ENCODE results near the gene RCL1. TPM values are rescaled to one million over a fixed set of nuclear protein-coding genes. Genes with fewer than 3 reads are reported as not detected.

RCL1 gene
- total RNA-seq, 4 donors from 2014 or later, result 21.3 to 49.7 (median 37.7) TPM

DNA sequence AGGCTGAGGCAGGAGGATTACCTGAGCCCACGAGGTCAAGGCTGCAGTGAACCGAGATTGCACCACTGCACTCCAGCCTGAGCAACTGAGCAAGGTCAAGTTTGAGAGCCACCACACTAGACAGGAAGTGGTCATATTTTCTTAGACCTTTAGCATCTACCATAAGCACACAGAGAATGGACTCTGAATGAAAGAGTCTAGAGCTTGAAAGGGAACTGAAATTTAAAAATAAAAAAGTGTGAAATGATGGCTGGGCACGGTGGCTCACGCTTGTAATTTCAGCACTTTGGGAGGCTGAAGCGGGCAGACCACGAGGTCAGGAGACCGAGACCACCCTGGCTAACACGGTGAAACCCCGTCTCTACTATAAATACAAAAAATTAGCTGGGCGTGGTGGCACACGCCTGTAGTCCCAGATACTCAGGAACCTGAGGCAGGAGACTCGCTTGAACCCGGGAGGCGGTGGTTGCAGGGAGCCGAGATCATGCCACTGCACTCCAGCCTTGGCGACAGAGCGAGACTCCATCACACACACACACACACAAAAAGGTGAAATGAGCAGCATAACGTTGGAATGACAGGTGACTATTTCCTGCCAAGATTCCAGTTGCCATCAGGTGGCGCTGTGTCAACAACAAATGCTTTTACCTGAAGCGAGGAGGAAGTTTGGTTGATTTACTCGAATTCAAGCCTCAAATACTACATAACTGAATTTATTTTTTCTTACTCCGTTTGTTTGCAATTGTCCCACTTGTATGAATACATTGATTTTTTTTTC lies 30.4 kb upstream of the RCL1 start:
- H3K27ac ChIP-seq, result peak overlapping the region in 1 of 2 donors; percentile 42
- intact Hi-C loops (cut with DNase I; ENCODE audit: low total_unique reads), result loop anchor here (10.0 kb wide), 1 partner anchor 833 kb away; no protein-coding TSS in a partner anchor
- peak; percentile 65 to 73 for DNase-seq
- no peak for TF ChIP-seq POLR2A (IDR thresholded peaks at IDR 0.05)
- TF ChIP-seq, protein P1, sequence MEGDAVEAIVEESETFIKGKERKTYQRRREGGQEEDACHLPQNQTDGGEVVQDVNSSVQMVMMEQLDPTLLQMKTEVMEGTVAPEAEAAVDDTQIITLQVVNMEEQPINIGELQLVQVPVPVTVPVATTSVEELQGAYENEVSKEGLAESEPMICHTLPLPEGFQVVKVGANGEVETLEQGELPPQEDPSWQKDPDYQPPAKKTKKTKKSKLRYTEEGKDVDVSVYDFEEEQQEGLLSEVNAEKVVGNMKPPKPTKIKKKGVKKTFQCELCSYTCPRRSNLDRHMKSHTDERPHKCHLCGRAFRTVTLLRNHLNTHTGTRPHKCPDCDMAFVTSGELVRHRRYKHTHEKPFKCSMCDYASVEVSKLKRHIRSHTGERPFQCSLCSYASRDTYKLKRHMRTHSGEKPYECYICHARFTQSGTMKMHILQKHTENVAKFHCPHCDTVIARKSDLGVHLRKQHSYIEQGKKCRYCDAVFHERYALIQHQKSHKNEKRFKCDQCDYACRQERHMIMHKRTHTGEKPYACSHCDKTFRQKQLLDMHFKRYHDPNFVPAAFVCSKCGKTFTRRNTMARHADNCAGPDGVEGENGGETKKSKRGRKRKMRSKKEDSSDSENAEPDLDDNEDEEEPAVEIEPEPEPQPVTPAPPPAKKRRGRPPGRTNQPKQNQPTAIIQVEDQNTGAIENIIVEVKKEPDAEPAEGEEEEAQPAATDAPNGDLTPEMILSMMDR (IDR thresholded peaks at IDR 0.05), result peak; percentile 68 to 85 (median 79)
- H3K9me3 ChIP-seq, result no peaks in the 10 kb centered on the region
- H3K4me3 ChIP-seq, result no peak overlapping the region
- no peaks in the 10 kb centered on the region for H3K36me3 ChIP-seq
- H3K4me1 ChIP-seq, result no peaks in the 10 kb centered on the region
- no peaks in the 10 kb centered on the region for H3K27me3 ChIP-seq

DNA sequence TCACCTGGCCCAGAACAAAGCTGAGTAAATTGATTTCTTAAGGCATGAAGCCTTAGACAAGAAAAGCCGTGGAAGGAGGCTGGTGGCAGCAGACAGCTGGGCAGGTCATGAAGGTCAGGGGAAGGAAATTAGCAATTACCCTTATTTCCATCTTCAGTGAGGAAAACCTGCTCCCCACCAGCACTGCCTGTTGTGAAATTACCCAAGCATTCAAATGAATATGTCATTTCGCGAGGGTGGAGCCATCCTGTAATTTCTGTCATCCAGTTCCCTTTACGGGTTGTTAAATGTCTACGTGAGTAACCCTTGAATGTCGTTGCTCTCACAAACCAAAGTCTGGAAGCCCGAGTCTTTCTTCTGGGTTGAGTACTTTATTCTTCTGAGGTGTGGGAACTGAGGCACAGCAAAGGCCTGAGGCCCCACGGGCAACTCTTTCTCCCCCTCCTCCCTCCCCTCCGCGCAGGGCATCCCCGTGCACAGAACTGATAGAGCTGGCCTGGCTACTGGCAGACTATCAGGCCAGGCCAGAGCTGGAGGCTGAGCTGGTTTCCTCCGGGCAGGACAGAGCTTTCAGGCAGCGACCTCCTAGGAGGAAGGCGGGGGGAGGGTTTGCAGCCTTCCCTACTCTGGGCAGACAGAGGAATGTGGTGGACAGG lies 29.7 kb upstream of the RCL1 start:
- peak in 1 of 2 donors; percentile 43 for DNase-seq
- peak overlapping the region; percentile 16 to 42 for H3K27ac ChIP-seq

DNA sequence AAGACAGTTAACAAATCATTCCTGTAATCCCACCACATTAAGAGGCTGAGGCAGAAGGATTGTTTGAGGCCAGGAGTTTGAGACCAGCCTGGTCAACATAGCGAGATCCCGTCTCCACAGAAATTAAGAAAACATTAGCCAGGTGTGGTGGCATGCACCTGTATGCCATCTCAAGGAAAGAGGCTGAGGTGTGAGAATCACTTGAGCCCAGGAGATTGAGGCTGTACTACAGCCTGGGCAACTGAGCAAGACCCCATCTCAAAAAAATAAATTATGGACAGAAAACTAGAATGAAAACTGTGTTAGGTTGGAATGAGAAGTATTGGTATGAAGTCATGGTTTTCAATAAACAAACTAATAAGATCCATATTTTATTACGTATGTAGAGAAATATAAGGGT lies 28.7 kb upstream of the RCL1 start:
- TF ChIP-seq, protein P1 (IDR thresholded peaks at IDR 0.05), result no peak
- no peak for TF ChIP-seq POLR2A (IDR thresholded peaks at IDR 0.05)
- H3K27me3 ChIP-seq, result no peaks in the 10 kb centered on the region
- intact Hi-C loops (cut with DNase I; ENCODE audit: low total_unique reads), result loop anchor here (10.0 kb wide), 1 partner anchor 831 kb away; no protein-coding TSS in a partner anchor
- no peak overlapping the region for H3K27ac ChIP-seq
- no peaks in the 10 kb centered on the region for H3K9me3 ChIP-seq
- H3K4me3 ChIP-seq, result no peak overlapping the region
- H3K36me3 ChIP-seq, result no peaks in the 10 kb centered on the region
- DNase-seq, result no peak
- H3K4me1 ChIP-seq, result no peaks in the 10 kb centered on the region

More for the DNA sequence above, 29.7 kb upstream of the RCL1 start:
- H3K9me3 ChIP-seq, result no peaks in the 10 kb centered on the region
- no peaks in the 10 kb centered on the region for H3K27me3 ChIP-seq
- no peak overlapping the region for H3K4me3 ChIP-seq
- no peak for TF ChIP-seq POLR2A (IDR thresholded peaks at IDR 0.05)
- TF ChIP-seq, protein P1 (IDR thresholded peaks at IDR 0.05), result no peak
- no peaks in the 10 kb centered on the region for H3K4me1 ChIP-seq
- no peaks in the 10 kb centered on the region for H3K36me3 ChIP-seq
- intact Hi-C loops (cut with DNase I; ENCODE audit: low total_unique reads), result loop anchor here (10.0 kb wide), 1 partner anchor 832 kb away; no protein-coding TSS in a partner anchor

DNA sequence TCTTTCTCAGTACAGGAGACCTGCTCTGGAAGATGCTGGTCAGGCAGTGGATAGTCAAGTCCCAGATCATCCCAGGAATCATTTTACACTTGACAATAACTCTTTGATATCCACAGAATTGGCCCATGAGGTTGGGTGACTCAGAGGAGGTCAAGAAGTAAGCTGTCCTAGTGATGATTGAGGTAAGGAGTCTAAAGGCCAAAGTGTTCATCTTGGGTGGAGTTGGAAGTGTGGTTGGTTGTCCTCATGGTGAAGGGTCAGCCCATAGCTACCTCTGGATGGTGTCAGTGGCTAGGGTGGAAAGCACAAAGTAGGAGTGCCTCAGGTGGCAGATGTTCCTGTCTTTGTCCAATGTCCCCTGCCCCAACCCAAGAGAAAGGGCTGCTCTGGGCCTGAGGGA lies 24.1 kb upstream of the RCL1 start:
- no peaks in the 10 kb centered on the region for H3K27me3 ChIP-seq
- no peak overlapping the region for H3K4me3 ChIP-seq
- TF ChIP-seq, protein P1 (IDR thresholded peaks at IDR 0.05), result no peak
- no peak for TF ChIP-seq POLR2A (IDR thresholded peaks at IDR 0.05)
- no peaks in the 10 kb centered on the region for H3K4me1 ChIP-seq
- H3K36me3 ChIP-seq, result no peaks in the 10 kb centered on the region
- no peak overlapping the region for H3K27ac ChIP-seq
- no peak for DNase-seq
- no peaks in the 10 kb centered on the region for H3K9me3 ChIP-seq
- intact Hi-C loops (cut with DNase I; ENCODE audit: low total_unique reads), result loop anchor here (10.0 kb wide), 1 partner anchor 826 kb away; no protein-coding TSS in a partner anchor

All from uterus (tissue), 4 donors.